Frontal cortex (tissue), 4 donors: ENCODE results near the gene COL23A1. TPM values are rescaled to one million over a fixed set of nuclear protein-coding genes. Genes with fewer than 3 reads are reported as not detected.

ENCODE experiments used
- DNase-seq, 2 donors: peaks; one replicate each; pipeline ENCODE4 v3.0.0; 2012; ENCODE audit warnings: low spot score in 2 of 2
- FAIRE-seq: peaks from 2 replicates; lab custom pipeline; 2012; peaks lifted over from hg19 to GRCh38; lab: Jason Lieb, UNC
- small RNA-seq: library from RNA; depleted of rRNA; stranded (forward); fragments of <200 nt; gene quantifications from one replicate; pipeline ENCODE3, GENCODE V24; 2014
- total RNA-seq: library from RNA; depleted of rRNA; stranded (reverse); fragments of >200 nt; gene quantifications from one replicate; pipeline ENCODE4 v1.2.3, GENCODE V29; 2014
- donor health status: control.
- donor health status: control.
- donor health status: control.

Gene COL23A1
- total RNA-seq, 1 donor from 2014 or later, result 0.82 TPM

- FAIRE-seq (no peak), DNase-seq (no peak)
Measured at GRCh38 chr5:178192244-178192643, 397.9 kb downstream of the COL23A1 start.

GRCh38 chr5:178191661-178192060 is 398.5 kb downstream of the COL23A1 start:
- FAIRE-seq, result no peak
- DNase-seq, result no peak

- DNase-seq (no peak), FAIRE-seq (no peak)
Measured at GRCh38 chr5:178189433-178189832, 400.8 kb downstream of the COL23A1 start.

Small RNA genes within 50 kb of the gene (small RNA-seq; reads per million reads assigned to genes)
- gene RN7SKP70 (not detected), gene RN7SL646P (not detected)

Other genes starting within 250 kb of the COL23A1 start
- 35.1 TPM for gene CLK4, start 36.7 kb upstream of the COL23A1 start, total RNA-seq
- 19.6 TPM for gene ZNF354A, start 140.3 kb upstream of the COL23A1 start, total RNA-seq